Vagina (tissue), 2 donors: ENCODE data around the gene UBP1.

Experiments
- CTCF ChIP-seq, 3 experiments: fragments of 450-650 bp in 2 of 3; fragments of 200-600 bp in 1 of 3; sonication (generic) in 1 of 3; IDR thresholded peaks; one replicate each; pipeline ENCODE4 v1.5.1; 2017 to 2019; ENCODE audit warnings: antibody characterized with exemption in 3 of 3, mild to moderate bottlenecking in 2 of 3, moderate library complexity in 2 of 3
- POLR2A ChIP-seq, 2 donors: fragments of 450-650 bp; IDR thresholded peaks; one replicate each; pipeline ENCODE4 v1.6.1; 2017; ENCODE audit warnings: antibody characterized with exemption in 2 of 2, mild to moderate bottlenecking in 2 of 2, moderate library complexity in 2 of 2
- POLR2AphosphoS5 ChIP-seq, 2 donors: sonication (generic); formaldehyde crosslinking; IDR thresholded peaks; one replicate each; pipeline ENCODE4 v1.9.0; 2017; ENCODE audit warnings: antibody characterized with exemption in 2 of 2, mild to moderate bottlenecking in 2 of 2, low read depth in 1 of 2; ENCODE audit not compliant: insufficient read depth in 1 of 2

- TF ChIP-seq CTCF (IDR thresholded peaks at IDR 0.05): no peak
- no peak for TF ChIP-seq POLR2A (IDR thresholded peaks at IDR 0.05)
- no peak for TF ChIP-seq POLR2AphosphoS5 (IDR thresholded peaks at IDR 0.05; ENCODE audit: insufficient read depth in 1 of 2, low read depth in 1 of 2)
These were observed 14.1 kb downstream of the UBP1 start for GRCh38 chr3:33426068-33426467.
